H1 (cell line): ENCODE measurements around the gene NEK3. TPM values are rescaled to one million over a fixed set of nuclear protein-coding genes. Genes with fewer than 3 reads are reported as not detected.
A peak's percentile ranks its signal among the peaks of the same experiment; 100 is the strongest.

Source experiments
- CREB1 ChIP-seq: IDR thresholded peaks from 2 replicates; pipeline ENCODE4 v1.6.1; 2012; ENCODE audit warnings: inconsistent platforms
- RAD21 ChIP-seq, 2 experiments: IDR thresholded peaks in 1 of 2; conservative IDR thresholded peaks in 1 of 2; 2 replicates each; pipeline ENCODE4 v1.6.1; 2011; ENCODE audit warnings: low read depth in 2 of 2, low read length in 2 of 2, improper control_type of control experiment in 1 of 2, inconsistent platforms in 1 of 2, mild to moderate bottlenecking in 1 of 2, moderate library complexity in 1 of 2
- TAF1 ChIP-seq: IDR thresholded peaks from 2 replicates; pipeline ENCODE4 v1.6.1; 2011; ENCODE audit warnings: mild to moderate bottlenecking, low read depth, low read length
- polyA plus RNA-seq, 7 experiments: library from polyadenylated mRNA; depleted of rRNA in 3 of 7; stranded (reverse) in 5 of 7; unstranded in 2 of 7; fragments of >200 nt in 5 of 7; fragments of 200-250 nt in 2 of 7; gene quantifications; 1 replicate in 5 of 7; 2 replicates in 1 of 7; 4 replicates in 1 of 7; pipeline versions ENCODE4 v1.2.1 to v1.2.3, GENCODE V29; 2011 to 2013; ENCODE audit warnings: missing spikeins in 2 of 7, mixed read lengths in 2 of 7
- total RNA-seq: library from RNA; stranded (reverse); fragmentation: NEBNext Ultra II Directional; extraction: Animal tissue kit (Norgen Biotek cat#: 25700); gene quantifications from 2 replicates; pipeline ENCODE4 v1.2.1, GENCODE V29; 2021
- TF ChIP-seq, protein P1 (sequence below): IDR thresholded peaks from 2 replicates; pipeline ENCODE4 v1.6.1; 2012; ENCODE audit warnings: inconsistent platforms
- TF ChIP-seq, protein P2 (sequence below): IDR thresholded peaks from 2 replicates; pipeline ENCODE4 v1.6.1; 2012; ENCODE audit warnings: inconsistent platforms
- TF ChIP-seq, protein P3 (sequence below), 3 experiments: IDR thresholded peaks; 1 replicate in 2 of 3; 2 replicates in 1 of 3; pipeline versions ENCODE4 v1.5.1 to v1.6.1; 2011; ENCODE audit warnings: low read length in 3 of 3, mild to moderate bottlenecking in 3 of 3, inconsistent platforms in 2 of 3, low read depth in 1 of 3, moderate library complexity in 1 of 3; ENCODE audit not compliant: insufficient read depth in 1 of 3; ENCODE audit errors: control extremely low read depth in 1 of 3

Gene NEK3
- total and polyA plus RNA-seq, 2 of the 8 experiments (the other 6 are each of a cell fraction or from before 2014, with no cell fraction given), result 11.4 to 26.0 TPM

DNA sequence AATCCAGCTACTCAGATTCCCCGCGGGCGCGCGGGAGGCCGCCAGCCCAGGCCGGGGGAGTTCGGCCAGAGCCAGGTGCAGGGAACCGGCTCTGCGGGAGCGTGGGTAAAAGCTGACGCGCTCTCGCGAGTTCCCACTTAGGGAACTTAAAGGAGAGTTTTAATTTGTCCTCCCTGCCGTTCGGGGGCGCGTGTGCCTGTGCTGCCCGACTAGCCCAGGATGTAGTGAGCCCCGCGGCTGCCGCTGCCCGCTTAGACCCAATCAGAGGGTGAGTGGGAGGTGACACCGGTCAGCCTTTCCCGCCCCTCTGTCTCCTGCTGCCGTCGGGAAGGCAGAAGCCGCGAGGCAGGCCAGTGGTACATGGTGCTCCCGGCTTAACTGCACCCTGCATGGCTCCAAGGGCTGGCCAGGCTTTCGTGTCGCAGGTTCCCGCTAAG, 36.0 kb upstream of the NEK3 start (continued):
- TF ChIP-seq, protein P1, sequence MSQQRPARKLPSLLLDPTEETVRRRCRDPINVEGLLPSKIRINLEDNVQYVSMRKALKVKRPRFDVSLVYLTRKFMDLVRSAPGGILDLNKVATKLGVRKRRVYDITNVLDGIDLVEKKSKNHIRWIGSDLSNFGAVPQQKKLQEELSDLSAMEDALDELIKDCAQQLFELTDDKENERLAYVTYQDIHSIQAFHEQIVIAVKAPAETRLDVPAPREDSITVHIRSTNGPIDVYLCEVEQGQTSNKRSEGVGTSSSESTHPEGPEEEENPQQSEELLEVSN, result peak; percentile 100
- TF ChIP-seq, protein P2, sequence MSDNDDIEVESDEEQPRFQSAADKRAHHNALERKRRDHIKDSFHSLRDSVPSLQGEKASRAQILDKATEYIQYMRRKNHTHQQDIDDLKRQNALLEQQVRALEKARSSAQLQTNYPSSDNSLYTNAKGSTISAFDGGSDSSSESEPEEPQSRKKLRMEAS, result peak; percentile 99
- TF ChIP-seq, protein P3, sequence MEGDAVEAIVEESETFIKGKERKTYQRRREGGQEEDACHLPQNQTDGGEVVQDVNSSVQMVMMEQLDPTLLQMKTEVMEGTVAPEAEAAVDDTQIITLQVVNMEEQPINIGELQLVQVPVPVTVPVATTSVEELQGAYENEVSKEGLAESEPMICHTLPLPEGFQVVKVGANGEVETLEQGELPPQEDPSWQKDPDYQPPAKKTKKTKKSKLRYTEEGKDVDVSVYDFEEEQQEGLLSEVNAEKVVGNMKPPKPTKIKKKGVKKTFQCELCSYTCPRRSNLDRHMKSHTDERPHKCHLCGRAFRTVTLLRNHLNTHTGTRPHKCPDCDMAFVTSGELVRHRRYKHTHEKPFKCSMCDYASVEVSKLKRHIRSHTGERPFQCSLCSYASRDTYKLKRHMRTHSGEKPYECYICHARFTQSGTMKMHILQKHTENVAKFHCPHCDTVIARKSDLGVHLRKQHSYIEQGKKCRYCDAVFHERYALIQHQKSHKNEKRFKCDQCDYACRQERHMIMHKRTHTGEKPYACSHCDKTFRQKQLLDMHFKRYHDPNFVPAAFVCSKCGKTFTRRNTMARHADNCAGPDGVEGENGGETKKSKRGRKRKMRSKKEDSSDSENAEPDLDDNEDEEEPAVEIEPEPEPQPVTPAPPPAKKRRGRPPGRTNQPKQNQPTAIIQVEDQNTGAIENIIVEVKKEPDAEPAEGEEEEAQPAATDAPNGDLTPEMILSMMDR (IDR thresholded peaks at IDR 0.05; ENCODE audit: control extremely low read depth in 1 of 3, insufficient read depth in 1 of 3, low read depth in 1 of 3, low read length in 3 of 3), result peak in 2 of 3 experiments; percentile 27 to 28; a peak in 2 of 4 replicates
- TF ChIP-seq RAD21 (IDR thresholded peaks at IDR 0.05 in 1 of 2, conservative IDR thresholded peaks at IDR 0.05 in 1 of 2; ENCODE audit: low read depth in 2 of 2, low read length in 2 of 2), result peak; percentile 6 to 17; a peak in 1 of 4 replicates
- 0 out of 2 replicates have a peak, but pooled peaks have one; percentile 9 for TF ChIP-seq CREB1
- TF ChIP-seq TAF1, result peak; percentile 49; the same call in 1 of the 2 replicates
